H1 (cell line): ENCODE results near the gene ACAP3. TPM values are rescaled to one million over a fixed set of nuclear protein-coding genes. Genes with fewer than 3 reads are reported as not detected.

Experiments
- CTCF ChIA-PET: fragments of 300-600 bp; sonication (Branson Sonifier 250); formaldehyde crosslinking; loops from one replicate; lab custom pipeline; 2021; ENCODE audit not compliant: partially characterized antibody; lab: Charles Lee
- POLR2A ChIA-PET: fragments of 300-600 bp; sonication (Branson Sonifier 250); formaldehyde crosslinking; loops from one replicate; lab custom pipeline; 2021; ENCODE audit warnings: inconsistent platforms; ENCODE audit not compliant: partially characterized antibody; lab: Charles Lee
- DNase-seq, 2 experiments: peaks; one replicate each; pipeline versions ENCODE4 v3.0.0 to v3.0.0-alpha.2; 2010 to 2022; ENCODE audit warnings: low spot score in 2 of 2, low read depth in 1 of 2, mixed read lengths in 1 of 2
- FAIRE-seq: peaks from 2 replicates; lab custom pipeline; 2011; peaks lifted over from hg19 to GRCh38; lab: Jason Lieb, UNC
- H2AFZ ChIP-seq: 2 replicates; pipeline ENCODE4 v1.8.1; 2012; ENCODE audit warnings: low read length, inconsistent platforms
- H2AK5ac ChIP-seq: 2 replicates; pipeline ENCODE4 v1.6.1; 2013; ENCODE audit warnings: low read depth, low read length
- H2BK120ac ChIP-seq: replicated peaks from 2 replicates; pipeline ENCODE3; 2013; ENCODE audit warnings: low read depth, low read length, inconsistent platforms
- H2BK12ac ChIP-seq: 2 replicates; pipeline ENCODE4 v1.6.1; 2013; ENCODE audit warnings: low read depth, low read length
- H2BK15ac ChIP-seq: 2 replicates; pipeline ENCODE4 v1.6.1; 2013; ENCODE audit warnings: low read length
- H2BK20ac ChIP-seq: 2 replicates; pipeline ENCODE4 v1.6.1; 2013; ENCODE audit warnings: low read length
- H2BK5ac ChIP-seq: 2 replicates; pipeline ENCODE4 v1.6.1; 2013; ENCODE audit warnings: low read depth, low read length
- H3K14ac ChIP-seq: 2 replicates; pipeline ENCODE4 v1.6.1; 2013; ENCODE audit warnings: inconsistent platforms; ENCODE audit not compliant: insufficient read length
- H3K18ac ChIP-seq: 2 replicates; pipeline ENCODE4 v1.6.1; 2013; ENCODE audit warnings: low read length; ENCODE audit errors: extremely low read depth
- H3K23ac ChIP-seq: 2 replicates; pipeline ENCODE4 v1.6.1; 2013; ENCODE audit warnings: inconsistent platforms; ENCODE audit not compliant: insufficient read length
- H3K23me2 ChIP-seq: 2 replicates; pipeline ENCODE4 v1.6.1; 2013; ENCODE audit warnings: low read depth, low read length
- H3K27ac ChIP-seq: 2 replicates; pipeline ENCODE4 v1.6.1; 2011; ENCODE audit warnings: low read depth, low read length, inconsistent platforms
- H3K27me3 ChIP-seq, 4 experiments: replicated peaks in 1 of 4; 1 replicate in 1 of 4; 2 replicates in 3 of 4; pipeline versions ENCODE4 v1.6.1 to v1.8.1; 2011 to 2013; ENCODE audit warnings: low read length in 3 of 4, mild to moderate bottlenecking in 3 of 4, inconsistent platforms in 2 of 4, mixed read lengths in 2 of 4, moderate library complexity in 1 of 4; ENCODE audit not compliant: control insufficient read depth in 3 of 4, insufficient read depth in 3 of 4; ENCODE audit errors: extremely low read depth in 1 of 4
- H3K36me3 ChIP-seq, 4 experiments: 2 replicates each; pipeline versions ENCODE4 v1.6.1 to v1.8.1; 2011 to 2013; ENCODE audit warnings: mild to moderate bottlenecking in 4 of 4, low read length in 3 of 4, moderate library complexity in 2 of 4, control low read depth in 1 of 4, inconsistent platforms in 1 of 4; ENCODE audit not compliant: insufficient read depth in 4 of 4, control insufficient read depth in 2 of 4
- H3K4ac ChIP-seq: replicated peaks from 2 replicates; pipeline ENCODE3; 2013; ENCODE audit warnings: low read length, low read depth, mixed read lengths, inconsistent platforms; ENCODE audit not compliant: insufficient read length
- H3K4me1 ChIP-seq, 4 experiments: replicated peaks in 1 of 4; 1 replicate in 1 of 4; 2 replicates in 3 of 4; pipeline versions ENCODE4 v1.6.1 to v1.8.1; 2011 to 2013; ENCODE audit warnings: low read length in 3 of 4, inconsistent platforms in 2 of 4, mixed read lengths in 1 of 4; ENCODE audit not compliant: insufficient read depth in 4 of 4, control insufficient read depth in 3 of 4
- H3K4me2 ChIP-seq, 2 experiments: 2 replicates each; pipeline versions ENCODE4 v1.6.1 to v1.8.1; 2011 to 2013; ENCODE audit warnings: low read depth in 2 of 2, low read length in 2 of 2, control low read depth in 1 of 2, inconsistent platforms in 1 of 2, mild to moderate bottlenecking in 1 of 2; ENCODE audit not compliant: insufficient read depth in 1 of 2
- H3K4me3 ChIP-seq, 4 experiments: fragments of 200-600, 300-600 bp in 1 of 4; sonication (generic), shearing (Covaris generic), sonication (Bioruptor Twin) in 1 of 4; 2 replicates each; pipeline versions ENCODE4 v1.5.1 to v1.8.1; 2011 to 2016; ENCODE audit warnings: low read length in 4 of 4, low read depth in 3 of 4, control low read depth in 2 of 4, inconsistent platforms in 2 of 4, mild to moderate bottlenecking in 2 of 4, mixed read lengths in 1 of 4, moderate library complexity in 1 of 4; ENCODE audit not compliant: insufficient read depth in 2 of 4; ENCODE audit errors: extremely low read depth in 1 of 4
- H3K56ac ChIP-seq: replicated peaks from 2 replicates; pipeline ENCODE3; 2013; ENCODE audit warnings: low read depth, mild to moderate bottlenecking, mixed read lengths, low read length, inconsistent platforms; ENCODE audit not compliant: insufficient read length
- H3K79me1 ChIP-seq: 2 replicates; pipeline ENCODE4 v1.6.1; 2013; ENCODE audit warnings: low read depth, low read length, control low read depth
- H3K79me2 ChIP-seq, 2 experiments: 2 replicates each; pipeline versions ENCODE4 v1.6.1 to v1.8.1; 2012 to 2013; ENCODE audit warnings: low read length in 2 of 2, mild to moderate bottlenecking in 2 of 2, inconsistent platforms in 1 of 2; ENCODE audit not compliant: insufficient read depth in 2 of 2, control insufficient read depth in 1 of 2
- H3K9ac ChIP-seq, 4 experiments: replicated peaks in 1 of 4; 1 replicate in 1 of 4; 2 replicates in 3 of 4; pipeline versions ENCODE4 v1.6.1 to v1.8.1; 2011 to 2013; ENCODE audit warnings: low read depth in 3 of 4, low read length in 3 of 4, control low read depth in 2 of 4, mild to moderate bottlenecking in 2 of 4, moderate library complexity in 2 of 4, inconsistent platforms in 1 of 4; ENCODE audit errors: extremely low read depth in 1 of 4
- H3K9me3 ChIP-seq, 2 experiments: 2 replicates each; pipeline versions ENCODE4 v1.6.1 to v1.8.1; 2012 to 2013; ENCODE audit warnings: mild to moderate bottlenecking in 2 of 2, moderate library complexity in 2 of 2, control low read depth in 1 of 2, inconsistent platforms in 1 of 2, low read depth in 1 of 2, low read length in 1 of 2, mixed read lengths in 1 of 2; ENCODE audit not compliant: insufficient read depth in 2 of 2
- H4K20me1 ChIP-seq, 2 experiments: replicated peaks in 1 of 2; 2 replicates each; pipeline versions ENCODE3 to v1.8.1; 2011 to 2013; ENCODE audit warnings: inconsistent platforms in 2 of 2, low read length in 2 of 2, mild to moderate bottlenecking in 1 of 2; ENCODE audit not compliant: insufficient read depth in 2 of 2, control insufficient read depth in 1 of 2
- H4K5ac ChIP-seq: 2 replicates; pipeline ENCODE4 v1.6.1; 2013; ENCODE audit warnings: low read length, low read depth, mixed read lengths, inconsistent platforms; ENCODE audit not compliant: insufficient read length
- H4K8ac ChIP-seq: 2 replicates; pipeline ENCODE4 v1.8.0; 2013; ENCODE audit warnings: mild to moderate bottlenecking, moderate library complexity, low read length, inconsistent platforms; ENCODE audit not compliant: insufficient read depth; ENCODE audit errors: extremely low read depth
- H4K91ac ChIP-seq: replicated peaks from 2 replicates; pipeline ENCODE3; 2013; ENCODE audit warnings: low read length, mixed read lengths, inconsistent platforms; ENCODE audit not compliant: insufficient read length
- ATF2 ChIP-seq: IDR thresholded peaks from 2 replicates; pipeline ENCODE4 v1.6.1; 2012; ENCODE audit warnings: low read length, inconsistent platforms
- BACH1 ChIP-seq: IDR thresholded peaks from 2 replicates; pipeline ENCODE4 v1.6.1; 2012; ENCODE audit warnings: low read length, improper control_type of control experiment
- MAX ChIP-seq: IDR thresholded peaks from 2 replicates; pipeline ENCODE4 v1.6.1; 2012; ENCODE audit warnings: inconsistent platforms
- RFX5 ChIP-seq: IDR thresholded peaks from 2 replicates; pipeline ENCODE4 v1.6.1; 2011; ENCODE audit warnings: low read depth, low read length, improper control_type of control experiment, borderline replicate concordance
- WGBS, 2 experiments: shearing (Covaris generic) in 1 of 2; methylation state at CpG; one replicate each; pipeline versions ENCODE4 v1.1.6 to v1.1.7; 2013 to 2015; ENCODE audit warnings: low lambda C conversion rate in 2 of 2, mixed read lengths in 2 of 2, inconsistent platforms in 1 of 2, low coverage in 1 of 2, missing lambda C conversion rate in 1 of 2; ENCODE audit not compliant: insufficient replicate concordance in 2 of 2, insufficient coverage in 1 of 2, insufficient read length in 1 of 2; ENCODE audit errors: extremely low coverage in 1 of 2, missing lambda C conversion rate in 1 of 2; 5-methylcytosine and 5-hydroxymethylcytosine counted together
- polyA plus RNA-seq, 7 experiments: library from polyadenylated mRNA; depleted of rRNA in 3 of 7; stranded (reverse) in 5 of 7; unstranded in 2 of 7; fragments of >200 nt in 5 of 7; fragments of 200-250 nt in 2 of 7; gene quantifications; 1 replicate in 5 of 7; 2 replicates in 1 of 7; 4 replicates in 1 of 7; pipeline versions ENCODE4 v1.2.1 to v1.2.3, GENCODE V29; 2011 to 2013; ENCODE audit warnings: missing spikeins in 2 of 7, mixed read lengths in 2 of 7
- total RNA-seq: library from RNA; stranded (reverse); fragmentation: NEBNext Ultra II Directional; extraction: Animal tissue kit (Norgen Biotek cat#: 25700); gene quantifications from 2 replicates; pipeline ENCODE4 v1.2.1, GENCODE V29; 2021

The ACAP3 gene
- total and polyA plus RNA-seq, 2 of the 8 experiments (the other 6 are each of a cell fraction or from before 2014, with no cell fraction given): 14.8 to 28.3 TPM

GRCh38 chr1:1347663-1348419, 40.1 kb upstream of the ACAP3 start:
- H3K79me1 ChIP-seq: peaks cover 17% of the 10 kb centered on the region
- H3K4ac ChIP-seq: no peak overlapping the region
- no peaks in the 10 kb centered on the region for H3K27me3 ChIP-seq
- no peaks in the 10 kb centered on the region for H3K36me3 ChIP-seq
- H2BK5ac ChIP-seq: peak overlapping the region; percentile 7; the same call in 1 of the 2 replicates
- no peak overlapping the region for H2BK120ac ChIP-seq
- H3K23ac ChIP-seq: no peak overlapping the region
- no peak overlapping the region for H2AFZ ChIP-seq
- no peak overlapping the region for H2BK15ac ChIP-seq
- no peak overlapping the region for H3K14ac ChIP-seq
- H3K23me2 ChIP-seq: peaks cover 14% of the 10 kb centered on the region; the same call in 1 of the 2 replicates
- peak overlapping the region; percentile 60 to 84 (median 65) for H3K4me3 ChIP-seq
- H3K18ac ChIP-seq: no peak overlapping the region; the same call in none of the 2 replicates
- no peak overlapping the region for H2BK20ac ChIP-seq
- 40% methylated on average over 25 of the region's 26 CpGs; no CpG with 5 or more reads in 1 of the 2 experiments for WGBS, 2 experiments
- H3K9me3 ChIP-seq: no peaks in the 10 kb centered on the region
- H2BK12ac ChIP-seq: no peak overlapping the region
- H4K5ac ChIP-seq: no peak overlapping the region
- H4K8ac ChIP-seq: peak overlapping the region; percentile 68; the same call in 1 of the 2 replicates
- H3K56ac ChIP-seq: no peak overlapping the region
- H3K79me2 ChIP-seq: peaks cover 0 to 28% of the 10 kb centered on the region in 2 experiments; a peak in 3 of 4 replicates
- ChIA-PET POLR2A (interaction anchor here (0.7 to 2.3 kb wide), 15 partner anchors 13 to 91 kb away, joined by 3 to 13 read pairs (median 4); partner anchors contain the start of genes AURKAIP1, CCNL2 and TAS1R3), CTCF (interaction anchor here (0.6 to 2.1 kb wide), 21 partner anchors 9 to 1034 kb away, joined by 3 to 15 read pairs (median 3); partner anchors contain the start of gene AURKAIP1)
- H3K4me1 ChIP-seq: peaks cover 0 to 31% (median 19%) of the 10 kb centered on the region in 4 experiments; a peak in 5 of 7 replicates
- DNase-seq (peak in 1 of 2 experiments; percentile 78), FAIRE-seq (no peak)
- no peak overlapping the region for H2AK5ac ChIP-seq
- peak overlapping the region; percentile 75 to 78 for H3K4me2 ChIP-seq
- H4K20me1 ChIP-seq: peaks cover 16 to 40% of the 10 kb centered on the region in 2 experiments
- H4K91ac ChIP-seq: no peak overlapping the region
- H3K27ac ChIP-seq: no peak overlapping the region; the same call in 1 of the 2 replicates
- peak overlapping the region in 1 of 4 experiments; percentile 49; a peak in 3 of 7 replicates for H3K9ac ChIP-seq
- TF ChIP-seq BACH1 (no peak), ATF2 (no peak), RFX5 (no peak), MAX (peak; percentile 14; the same call in 1 of the 2 replicates)
